Neural crest cell (in vitro differentiated cells): ENCODE data around the gene GRIN2A. TPM values are rescaled to one million over a fixed set of nuclear protein-coding genes. Genes with fewer than 3 reads are reported as not detected.

Experiments
- DNase-seq: peaks from one replicate; pipeline ENCODE4 v3.0.0; 2021; ENCODE audit warnings: low read depth, mixed read lengths, low spot score
- H3K27ac Mint-ChIP-seq: one replicate; pipeline ENCODE4 v1.8.0; 2021; ENCODE audit warnings: mild to moderate bottlenecking, mixed read lengths; ENCODE audit not compliant: unreplicated experiment
- H3K27me3 Mint-ChIP-seq: 2 replicates; pipeline ENCODE4 v1.8.0; 2021; ENCODE audit warnings: low read depth, mild to moderate bottlenecking, mixed read lengths
- H3K36me3 Mint-ChIP-seq: 2 replicates; pipeline ENCODE4 v1.8.0; 2021; ENCODE audit warnings: low read depth, mild to moderate bottlenecking, mixed read lengths
- H3K4me1 Mint-ChIP-seq: 2 replicates; pipeline ENCODE4 v1.8.0; 2021; ENCODE audit warnings: mixed read lengths
- H3K4me3 Mint-ChIP-seq: one replicate; pipeline ENCODE4 v1.8.0; 2021; ENCODE audit warnings: mild to moderate bottlenecking, mixed read lengths
- H3K9me3 Mint-ChIP-seq: 2 replicates; pipeline ENCODE4 v1.8.0; 2021; ENCODE audit warnings: mixed read lengths
- CTCF ChIP-seq: fragments of 200-600 bp; sonication (generic); conservative IDR thresholded peaks from 2 replicates; pipeline ENCODE4 v1.5.0; 2021; ENCODE audit warnings: antibody characterized with exemption, mild to moderate bottlenecking
- total RNA-seq: library from RNA; stranded (reverse); gene quantifications from 2 replicates; pipeline ENCODE4 v1.2.1, GENCODE V29; 2021

The GRIN2A gene
- total RNA-seq, 1 donor from 2014 or later: 0.09 TPM

DNA sequence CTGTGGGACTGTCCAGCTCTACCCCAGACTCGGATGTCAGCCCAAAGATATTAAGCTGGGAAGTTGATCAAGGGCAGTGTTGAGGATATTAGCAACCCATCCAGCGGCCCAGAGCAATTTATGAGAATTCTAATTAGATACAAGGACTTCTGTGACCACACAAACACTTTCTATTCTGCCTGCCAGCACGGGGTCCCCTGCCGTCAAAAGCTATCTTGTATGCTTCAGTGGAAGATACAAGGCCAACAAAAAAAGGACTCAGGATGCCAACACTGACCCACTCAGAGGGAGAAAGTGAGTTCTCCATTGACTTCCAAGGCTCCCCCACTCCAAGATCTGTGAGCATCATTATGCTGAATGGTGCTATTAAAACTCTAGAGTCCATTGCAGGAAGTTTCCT, 390.7 kb downstream of the GRIN2A start:
- no peaks in the 10 kb centered on the region for H3K4me1 Mint-ChIP-seq
- H3K36me3 Mint-ChIP-seq: no peaks in the 10 kb centered on the region
- no peak for DNase-seq
- H3K27me3 Mint-ChIP-seq: peaks cover 8% of the 10 kb centered on the region
- H3K27ac Mint-ChIP-seq: no peak overlapping the region
- H3K4me3 Mint-ChIP-seq: no peak overlapping the region
- H3K9me3 Mint-ChIP-seq: peaks cover 2% of the 10 kb centered on the region
- no peak for TF ChIP-seq CTCF

- Mint-ChIP-seq H3K27ac (no peak overlapping the region), H3K4me1 (no peaks in the 10 kb centered on the region), H3K4me3 (no peak overlapping the region), H3K9me3 (peaks cover 2% of the 10 kb centered on the region), H3K27me3 (peaks cover 8% of the 10 kb centered on the region), H3K36me3 (no peaks in the 10 kb centered on the region)
- no peak for DNase-seq
- TF ChIP-seq CTCF: no peak
These were observed 392.0 kb downstream of the GRIN2A start for GRCh38 chr16:9790199-9790598.

DNA sequence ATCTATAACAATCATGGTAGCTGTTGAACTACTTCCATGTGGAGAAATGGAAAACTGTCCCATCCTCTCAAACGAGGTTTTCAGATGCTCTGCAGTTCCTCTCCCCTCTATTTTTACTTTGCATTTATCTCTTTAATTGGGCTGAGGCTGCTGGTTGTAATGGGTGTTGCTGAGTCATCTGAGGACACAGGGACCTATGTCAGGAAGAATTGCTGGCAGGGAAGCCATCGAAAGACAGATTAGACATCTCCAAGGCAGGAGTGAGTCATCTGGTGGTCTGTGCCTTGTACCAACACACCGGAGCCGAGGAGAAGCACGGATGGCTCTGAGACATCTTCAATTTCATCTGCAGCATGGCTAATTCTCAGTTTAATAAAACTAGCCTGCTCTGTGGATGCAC, 394.5 kb downstream of the GRIN2A start:
- Mint-ChIP-seq H3K27ac (no peak overlapping the region), H3K4me3 (no peak overlapping the region), H3K9me3 (no peaks in the 10 kb centered on the region), H3K36me3 (no peaks in the 10 kb centered on the region), H3K4me1 (no peaks in the 10 kb centered on the region), H3K27me3 (no peaks in the 10 kb centered on the region)
- TF ChIP-seq CTCF: no peak
- DNase-seq: no peak

DNA sequence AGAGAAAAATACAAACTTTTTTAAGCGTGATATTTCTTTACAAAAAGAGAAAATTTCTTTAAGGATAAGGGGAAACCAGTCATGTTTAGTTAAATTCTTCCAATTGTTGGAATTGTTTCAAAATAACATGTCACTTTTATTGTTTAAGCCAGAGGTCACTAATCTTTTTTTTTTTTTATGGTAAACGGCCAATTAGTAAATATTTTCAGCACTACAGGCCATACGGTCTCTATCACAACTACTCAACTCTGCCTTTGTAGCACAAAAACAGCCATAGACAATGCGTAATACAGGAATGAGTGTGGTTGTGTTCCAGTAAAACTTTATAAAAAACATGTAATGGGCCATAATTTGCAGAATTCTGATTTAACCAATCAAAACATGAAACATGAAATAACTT, 401.4 kb downstream of the GRIN2A start:
- Mint-ChIP-seq H3K4me1 (no peaks in the 10 kb centered on the region), H3K27ac (no peak overlapping the region), H3K4me3 (no peak overlapping the region), H3K36me3 (no peaks in the 10 kb centered on the region), H3K27me3 (peaks cover 3% of the 10 kb centered on the region), H3K9me3 (no peaks in the 10 kb centered on the region)
- DNase-seq: no peak
- no peak for TF ChIP-seq CTCF

DNA sequence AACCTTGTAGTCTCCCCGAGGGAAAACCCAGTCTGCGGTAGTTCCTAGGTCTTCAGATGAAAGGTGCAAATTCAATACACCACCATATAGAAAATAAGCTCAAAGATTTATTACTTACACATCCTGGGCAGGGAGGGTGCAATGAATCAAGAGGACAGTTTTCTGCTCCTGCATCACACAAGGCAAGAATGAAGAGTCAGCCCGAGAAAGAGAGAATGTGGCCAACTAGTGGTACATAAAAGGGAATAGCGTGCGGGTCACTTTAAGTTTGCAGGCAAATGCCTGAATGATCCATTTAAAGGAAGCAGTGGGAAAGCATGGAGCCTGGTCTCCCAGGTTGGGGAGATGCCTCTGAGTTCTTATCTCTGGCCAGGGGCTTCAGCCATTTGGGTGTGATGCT, 403.4 kb downstream of the GRIN2A start:
- no peak for TF ChIP-seq CTCF
- Mint-ChIP-seq H3K36me3 (no peaks in the 10 kb centered on the region), H3K27ac (no peak overlapping the region), H3K27me3 (peaks cover 3% of the 10 kb centered on the region), H3K4me3 (no peak overlapping the region), H3K9me3 (no peaks in the 10 kb centered on the region), H3K4me1 (no peaks in the 10 kb centered on the region)
- DNase-seq: no peak

- H3K36me3 Mint-ChIP-seq: no peaks in the 10 kb centered on the region
- TF ChIP-seq CTCF: no peak
- H3K4me3 Mint-ChIP-seq: no peak overlapping the region
- no peaks in the 10 kb centered on the region for H3K9me3 Mint-ChIP-seq
- DNase-seq: no peak
- peaks cover 3% of the 10 kb centered on the region for H3K27me3 Mint-ChIP-seq
- no peaks in the 10 kb centered on the region for H3K4me1 Mint-ChIP-seq
- no peak overlapping the region for H3K27ac Mint-ChIP-seq
These were observed 406.2 kb downstream of the GRIN2A start for GRCh38 chr16:9775998-9776397.
